HCT116 (cell line): ENCODE measurements around the gene NUP155. TPM values are rescaled to one million over a fixed set of nuclear protein-coding genes. Genes with fewer than 3 reads are reported as not detected.
A peak's percentile ranks its signal among the peaks of the same experiment; 100 is the strongest.
"Not testable (repeated sequence)": the region's sequence is repeated elsewhere in the genome, so short reads cannot be mapped to it uniquely, and the experiment has no call there.

Source experiments
- ATAC-seq: fragments of 200-7000 bp; cut with Tn5 transposase; 2 replicates; pipeline ENCODE4 v1.9.1; 2020; ENCODE audit warnings: mild to moderate bottlenecking, moderate library complexity
- BruUV-seq: library from RNA; stranded (reverse); fragments of 400-500 nt; replicated peaks from 2 replicates; lab custom pipeline; 2021; lab: Mats Ljungman, UMichigan
- CTCF ChIA-PET: fragments of 300-600 bp; sonication (Branson Sonifier 250); formaldehyde crosslinking; loops from one replicate; lab custom pipeline; 2021; ENCODE audit warnings: antibody characterized with exemption; lab: Charles Lee
- POLR2A ChIA-PET: fragments of 300-600, 350-600 bp; sonication (Branson Sonifier 250); formaldehyde crosslinking; loops from one replicate; lab custom pipeline; 2021; ENCODE audit warnings: antibody characterized with exemption; lab: Charles Lee
- RAD21 ChIA-PET, 2 experiments: fragments of 300-600 bp; sonication (Branson Sonifier 250); formaldehyde crosslinking; loops; one replicate each; lab custom pipeline; 2023; ENCODE audit warnings: low total read pairs in 2 of 2; ENCODE audit not compliant: uncharacterized antibody in 2 of 2, unreplicated experiment in 2 of 2, low non-redundant PET in 1 of 2; lab: Charles Lee
- DNase-seq: peaks from one replicate; pipeline ENCODE4 v3.0.0-alpha.2; 2010; ENCODE audit warnings: low read depth, low spot score
- H2AFZ ChIP-seq: fragments of 200-600 bp; shearing (Covaris generic), sonication (generic); 2 replicates; pipeline ENCODE4 v1.6.1; 2017; ENCODE audit warnings: low read depth, mixed run types, mixed read lengths, antibody characterized with exemption, low read length; ENCODE audit not compliant: poor library complexity, severe bottlenecking
- H3K27ac ChIP-seq: 2 replicates; pipeline ENCODE4 v1.5.1; 2012; ENCODE audit warnings: low read depth, low read length
- H3K27me3 ChIP-seq: fragments of 200-600 bp; sonication (generic); 2 replicates; pipeline ENCODE4 v1.6.1; 2016; ENCODE audit warnings: mixed run types, low read length, mixed read lengths; ENCODE audit not compliant: insufficient read depth
- H3K36me3 ChIP-seq, 2 experiments: fragments of 200-500 bp in 1 of 2; fragments of 200-600 bp in 1 of 2; sonication (Bioruptor generic) in 1 of 2; sonication (generic) in 1 of 2; 2 replicates each; pipeline versions ENCODE4 v1.5.1 to v1.6.1; 2014 to 2016; ENCODE audit warnings: low read length in 2 of 2, inconsistent platforms in 1 of 2, mixed read lengths in 1 of 2, mixed run types in 1 of 2; ENCODE audit not compliant: insufficient read depth in 2 of 2, control insufficient read depth in 1 of 2
- H3K4me1 ChIP-seq, 2 experiments: fragments of 200-600 bp in 1 of 2; sonication (generic) in 1 of 2; 2 replicates each; pipeline versions ENCODE4 v1.5.1 to v1.6.1; 2012 to 2017; ENCODE audit warnings: low read length in 2 of 2, inconsistent platforms in 1 of 2, mild to moderate bottlenecking in 1 of 2, mixed read lengths in 1 of 2, mixed run types in 1 of 2, moderate library complexity in 1 of 2; ENCODE audit not compliant: insufficient read depth in 2 of 2, control insufficient read depth in 1 of 2
- H3K4me2 ChIP-seq: fragments of 200-600 bp; sonication (generic); 2 replicates; pipeline ENCODE4 v1.6.1; 2017; ENCODE audit warnings: mixed run types, low read length, mixed read lengths
- H3K4me3 ChIP-seq, 2 experiments: fragments of 200-600 bp in 1 of 2; sonication (generic) in 1 of 2; replicated peaks in 1 of 2; 2 replicates each; pipeline ENCODE4 v1.5.1; 2011 to 2016; ENCODE audit warnings: low read length in 2 of 2, control low read depth in 1 of 2, low read depth in 1 of 2, mild to moderate bottlenecking in 1 of 2, mixed read lengths in 1 of 2, mixed run types in 1 of 2
- H3K79me2 ChIP-seq: fragments of 200-600 bp; sonication (generic); 2 replicates; pipeline ENCODE4 v1.6.1; 2017; ENCODE audit warnings: mild to moderate bottlenecking, mixed run types, low read length, moderate library complexity, mixed read lengths; ENCODE audit not compliant: insufficient read depth
- H3K9ac ChIP-seq: fragments of 200-600 bp; sonication (generic); 2 replicates; pipeline ENCODE4 v1.6.1; 2016; ENCODE audit warnings: low read length, mixed read lengths
- H3K9me2 ChIP-seq: fragments of 200-600 bp; sonication (generic), shearing (Covaris generic); 2 replicates; pipeline ENCODE4 v1.6.1; 2017; ENCODE audit warnings: mixed run types, mild to moderate bottlenecking, moderate library complexity; ENCODE audit not compliant: insufficient read depth
- H3K9me3 ChIP-seq, 2 experiments: fragments of 200-500 bp in 1 of 2; fragments of 200-600 bp in 1 of 2; sonication (Bioruptor generic) in 1 of 2; sonication (generic) in 1 of 2; 2 replicates each; pipeline ENCODE4 v1.6.1; 2014 to 2017; ENCODE audit warnings: low read length in 2 of 2, mixed read lengths in 2 of 2, inconsistent platforms in 1 of 2, low read depth in 1 of 2, mild to moderate bottlenecking in 1 of 2, mixed run types in 1 of 2, moderate library complexity in 1 of 2; ENCODE audit not compliant: control insufficient read depth in 1 of 2, insufficient read depth in 1 of 2
- H4K20me1 ChIP-seq: fragments of 200-600 bp; sonication (generic), shearing (Covaris generic); 2 replicates; pipeline ENCODE4 v1.6.1; 2017; ENCODE audit warnings: mixed run types, mild to moderate bottlenecking, moderate library complexity; ENCODE audit not compliant: insufficient read depth
- CBX3 ChIP-seq: IDR thresholded peaks from 2 replicates; pipeline ENCODE4 v1.6.1; 2012; ENCODE audit warnings: low read depth
- EGR1 ChIP-seq: IDR thresholded peaks from 2 replicates; pipeline ENCODE4 v1.6.1; 2012; ENCODE audit warnings: low read depth
- ELF1 ChIP-seq: IDR thresholded peaks from 2 replicates; pipeline ENCODE4 v1.6.1; 2012; ENCODE audit warnings: low read depth, borderline replicate concordance
- MAX ChIP-seq: IDR thresholded peaks from 2 replicates; pipeline ENCODE4 v1.6.1; 2012
- POLR2AphosphoS5 ChIP-seq: IDR thresholded peaks from 2 replicates; pipeline ENCODE4 v1.6.1; 2011; ENCODE audit warnings: mild to moderate bottlenecking, low read depth, low read length, moderate library complexity
- SIN3A ChIP-seq: IDR thresholded peaks from 2 replicates; pipeline ENCODE4 v1.6.1; 2012; ENCODE audit warnings: low read depth
- SP1 ChIP-seq: IDR thresholded peaks from 2 replicates; pipeline ENCODE4 v1.6.1; 2012; ENCODE audit warnings: low read depth
- SRF ChIP-seq: IDR thresholded peaks from 2 replicates; pipeline ENCODE4 v1.6.1; 2012; ENCODE audit warnings: low read depth
- TCF7L2 ChIP-seq: IDR thresholded peaks from 2 replicates; pipeline ENCODE4 v1.7.0; 2011; ENCODE audit warnings: borderline replicate concordance, inconsistent platforms; ENCODE audit not compliant: insufficient read depth, insufficient read length; ENCODE audit errors: extremely low read depth
- YY1 ChIP-seq: IDR thresholded peaks from 2 replicates; pipeline ENCODE4 v1.6.1; 2011; ENCODE audit warnings: low read length, low read depth, moderate library complexity, mild to moderate bottlenecking; ENCODE audit not compliant: insufficient replicate concordance; ENCODE audit errors: extremely low read depth
- intact Hi-C: fragments of 100-400 bp; cut with micrococcal nuclease; formaldehyde crosslinking; loops from 2 replicates; pipeline ENCODE4 v1.10.0; 2022
- total RNA-seq: library from RNA; stranded (reverse); gene quantifications from one replicate; pipeline ENCODE4 v1.2.1, GENCODE V29; 2021; ENCODE audit not compliant: unreplicated experiment
- TF ChIP-seq, protein P1 (sequence below), 3 experiments: fragments of 200-600 bp in 1 of 3; sonication (generic) in 1 of 3; IDR thresholded peaks in 2 of 3; conservative IDR thresholded peaks in 1 of 3; 2 replicates each; pipeline ENCODE4 v1.5.1; 2012 to 2017; ENCODE audit warnings: low read depth in 2 of 3, low read length in 2 of 3, antibody characterized with exemption in 1 of 3, borderline replicate concordance in 1 of 3, control low read depth in 1 of 3, mild to moderate bottlenecking in 1 of 3, mixed read lengths in 1 of 3, mixed run types in 1 of 3, moderate library complexity in 1 of 3; ENCODE audit not compliant: insufficient read depth in 1 of 3

Gene NUP155
- total RNA-seq, 1 experiment from 2014 or later, result 80.9 TPM

- H3K79me2 ChIP-seq, H3K36me3 ChIP-seq, H4K20me1 ChIP-seq, H2AFZ ChIP-seq, H3K9me2 ChIP-seq, H3K4me1 ChIP-seq, BruUV-seq, H3K27me3 ChIP-seq, intact Hi-C loops, H3K9me3 ChIP-seq: not testable (repeated sequence)
- RAD21 ChIA-PET, result interaction anchor here in 1 of 2 experiments (1.4 kb wide), 1 partner anchor 8 kb away, joined by 7 read pairs; the partner anchor contains the start of gene NUP155
- Histone ChIP-seq H3K4me3 (peak within 1 kb of the TSS; percentile 63 to 84), H3K4me2 (peak within 1 kb of the TSS; percentile 79), H3K9ac (peak within 1 kb of the TSS; percentile 71), H3K27ac (0 out of 2 replicates have a peak within 1 kb of the TSS, but pooled peaks have one; percentile 29)
- ATAC-seq (peak; percentile 100), DNase-seq (peak; percentile 83)
- peak; percentile 13; the same call in 1 of the 2 replicates for TF ChIP-seq EGR1
- peak; percentile 89 for TF ChIP-seq POLR2AphosphoS5
- TF ChIP-seq SRF, result 0 out of 2 replicates have a peak, but pooled peaks have one; percentile 19
- peak; percentile 53 for TF ChIP-seq TCF7L2
- TF ChIP-seq, protein P1, sequence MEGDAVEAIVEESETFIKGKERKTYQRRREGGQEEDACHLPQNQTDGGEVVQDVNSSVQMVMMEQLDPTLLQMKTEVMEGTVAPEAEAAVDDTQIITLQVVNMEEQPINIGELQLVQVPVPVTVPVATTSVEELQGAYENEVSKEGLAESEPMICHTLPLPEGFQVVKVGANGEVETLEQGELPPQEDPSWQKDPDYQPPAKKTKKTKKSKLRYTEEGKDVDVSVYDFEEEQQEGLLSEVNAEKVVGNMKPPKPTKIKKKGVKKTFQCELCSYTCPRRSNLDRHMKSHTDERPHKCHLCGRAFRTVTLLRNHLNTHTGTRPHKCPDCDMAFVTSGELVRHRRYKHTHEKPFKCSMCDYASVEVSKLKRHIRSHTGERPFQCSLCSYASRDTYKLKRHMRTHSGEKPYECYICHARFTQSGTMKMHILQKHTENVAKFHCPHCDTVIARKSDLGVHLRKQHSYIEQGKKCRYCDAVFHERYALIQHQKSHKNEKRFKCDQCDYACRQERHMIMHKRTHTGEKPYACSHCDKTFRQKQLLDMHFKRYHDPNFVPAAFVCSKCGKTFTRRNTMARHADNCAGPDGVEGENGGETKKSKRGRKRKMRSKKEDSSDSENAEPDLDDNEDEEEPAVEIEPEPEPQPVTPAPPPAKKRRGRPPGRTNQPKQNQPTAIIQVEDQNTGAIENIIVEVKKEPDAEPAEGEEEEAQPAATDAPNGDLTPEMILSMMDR (IDR thresholded peaks at IDR 0.05 in 2 of 3, conservative IDR thresholded peaks at IDR 0.05 in 1 of 3; ENCODE audit: borderline replicate concordance in 1 of 3, insufficient read depth in 1 of 3, low read depth in 2 of 3, low read length in 2 of 3), result peak; percentile 53 to 63 (median 60); a peak in 5 of 6 replicates
- peak; percentile 77 for TF ChIP-seq YY1
- peak; percentile 49 for TF ChIP-seq ELF1
- TF ChIP-seq SP1, result peak; percentile 65; the same call in 1 of the 2 replicates
- peak; percentile 93 for TF ChIP-seq CBX3
- TF ChIP-seq MAX, result peak; percentile 51; the same call in 1 of the 2 replicates
- peak; percentile 69 for TF ChIP-seq SIN3A
- CTCF ChIA-PET, result interaction anchor here (0.7 to 1.7 kb wide), 4 partner anchors 8 to 317 kb away, joined by 3 to 10 read pairs (median 3); partner anchors contain the start of gene NUP155
- POLR2A ChIA-PET, result interaction anchor here (0.6 to 1.7 kb wide), 4 partner anchors 8 to 141 kb away, joined by 3 to 26 read pairs (median 4); partner anchors contain the start of gene NUP155
Measured at GRCh38 chr5:37379100-37379628, 8.3 kb upstream of the NUP155 start, which contains the start of gene WDR70. Gene WDR70, plus strand, starts transcription at chr5:37379318. Its CDS starts 50 bp downstream, at chr5:37379368.

DNA sequence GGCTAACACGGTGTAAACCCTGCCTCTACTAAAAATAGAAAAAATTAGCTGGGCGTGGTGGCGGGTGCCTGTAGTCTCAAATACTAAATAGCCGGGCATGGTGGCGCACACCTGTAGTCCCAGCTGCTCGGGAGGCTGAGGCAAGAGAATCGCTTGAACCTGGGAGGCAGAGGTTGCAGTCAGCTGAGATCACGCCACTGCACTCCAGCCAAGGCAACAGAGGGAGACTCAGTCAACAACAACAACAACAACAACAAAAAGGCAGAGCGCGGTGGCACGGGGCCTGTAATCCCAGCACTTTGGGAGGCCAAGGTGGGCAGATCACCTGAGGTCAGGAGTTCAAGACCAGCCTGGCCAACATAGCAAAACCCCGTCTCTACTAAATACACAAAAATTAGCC is 7.2 kb upstream of the NUP155 start:
- H4K20me1 ChIP-seq, RAD21 ChIA-PET, DNase-seq, H3K79me2 ChIP-seq, H3K9me2 ChIP-seq, H3K27me3 ChIP-seq, H3K36me3 ChIP-seq, H3K9me3 ChIP-seq, BruUV-seq, intact Hi-C loops, H3K4me3 ChIP-seq, H3K4me2 ChIP-seq, H3K27ac ChIP-seq, ATAC-seq, H3K9ac ChIP-seq, H3K4me1 ChIP-seq, H2AFZ ChIP-seq, CTCF ChIA-PET, POLR2A ChIA-PET: not testable (repeated sequence)
